GM21360 (cell line): ENCODE results near the gene ZNF8.
"Not testable (repeated sequence)": the region's sequence is repeated elsewhere in the genome, so short reads cannot be mapped to it uniquely, and the experiment has no call there.

Experiments
- ATAC-seq: cut with Tn5 transposase; IDR thresholded peaks from one replicate; pipeline ENCODE4 v1.9.1; 2021; ENCODE audit warnings: mild to moderate bottlenecking, moderate library complexity; ENCODE audit not compliant: unreplicated experiment

ZNF8 gene

DNA sequence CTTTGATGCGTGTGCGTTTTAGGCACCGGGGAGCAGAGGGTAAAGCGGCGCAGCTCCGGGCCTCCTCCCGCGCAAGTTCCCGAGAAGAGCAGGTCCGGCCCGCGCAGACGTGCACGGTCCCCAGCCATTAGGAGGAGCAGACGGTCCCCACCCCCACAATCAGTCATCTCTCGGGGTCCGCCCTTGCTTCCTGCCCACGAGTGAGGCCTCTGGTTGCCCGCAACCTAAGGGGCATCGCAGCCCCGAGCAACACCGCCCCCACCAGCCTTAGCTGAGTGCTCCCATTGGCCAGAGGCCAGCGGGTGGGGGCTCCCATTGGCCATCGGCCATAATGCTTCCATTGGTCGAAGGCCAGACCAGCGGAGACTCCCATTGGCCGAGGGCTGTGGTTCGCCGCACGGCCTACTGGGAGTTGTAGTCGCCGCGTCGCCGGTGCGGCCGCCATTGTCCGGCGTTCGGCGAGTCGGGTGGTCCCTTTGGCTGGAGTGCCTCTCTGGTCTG, at the start of gene ZNF8:
Gene ZNF8, plus strand, starts transcription at position 415 of the 501 bp plus-strand sequence. CDS start 127 bp downstream, outside the sequence.
- ATAC-seq = peak; percentile 94

DNA sequence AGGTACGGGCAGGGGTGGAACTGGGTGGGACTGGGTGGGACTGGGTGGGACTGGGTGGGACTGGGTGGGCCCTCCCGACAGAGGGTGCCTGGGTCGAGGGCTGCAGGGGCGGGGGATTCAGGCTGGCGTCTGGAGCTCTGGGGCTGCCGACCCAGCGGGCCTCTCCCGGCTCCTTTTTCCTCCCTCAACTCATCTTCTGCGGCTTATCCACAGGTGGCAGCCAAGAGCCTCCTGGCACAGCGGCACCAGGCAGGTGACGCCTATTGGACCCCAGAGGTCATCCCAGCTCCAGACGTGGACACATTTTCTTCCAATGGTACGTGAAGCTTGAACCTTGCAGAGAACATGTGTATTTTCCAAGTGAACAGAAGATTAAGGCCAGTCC, 49.5 kb upstream of the ZNF8 start:
- ATAC-seq = no peak

DNA sequence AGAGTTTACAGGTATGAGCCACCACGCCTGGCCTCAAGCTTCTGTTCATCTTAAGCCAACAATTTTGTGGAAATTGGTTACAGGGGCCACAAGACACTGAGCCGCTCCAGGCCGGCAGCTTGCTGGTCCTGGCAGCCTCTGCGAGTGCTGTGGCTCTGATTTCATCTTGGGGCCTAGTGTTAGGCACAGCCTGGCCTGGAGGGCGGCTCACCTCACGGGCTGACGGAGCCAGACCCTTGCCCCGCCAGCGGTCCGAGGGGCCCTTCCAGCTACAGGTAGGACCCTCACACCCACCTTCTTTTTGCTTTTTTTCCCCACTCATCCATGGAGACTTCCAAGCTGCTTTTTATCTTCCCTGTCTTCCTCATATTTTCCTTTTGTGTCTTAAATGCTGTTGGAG, 41.4 kb upstream of the ZNF8 start:
- no peak for ATAC-seq

DNA sequence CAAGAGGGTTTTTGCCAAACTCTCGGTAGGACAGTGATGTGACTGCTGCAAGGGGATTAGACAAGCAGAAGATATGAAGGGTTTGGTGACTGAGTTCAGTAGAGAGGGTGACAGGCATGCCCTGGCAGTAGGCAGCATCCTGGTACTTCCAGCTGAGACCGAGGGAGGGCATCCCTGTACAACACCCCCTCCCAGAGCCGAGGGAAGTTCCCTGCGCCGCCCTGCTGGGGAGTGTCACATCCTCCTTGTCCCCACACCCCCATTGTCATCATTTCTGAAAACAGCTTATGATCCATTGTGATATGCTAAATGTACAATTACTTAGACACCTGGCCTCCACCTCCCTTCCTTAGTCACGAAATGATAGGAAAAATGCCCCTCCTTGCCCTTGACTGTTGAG, 35.4 kb upstream of the ZNF8 start:
- no peak for ATAC-seq

DNA sequence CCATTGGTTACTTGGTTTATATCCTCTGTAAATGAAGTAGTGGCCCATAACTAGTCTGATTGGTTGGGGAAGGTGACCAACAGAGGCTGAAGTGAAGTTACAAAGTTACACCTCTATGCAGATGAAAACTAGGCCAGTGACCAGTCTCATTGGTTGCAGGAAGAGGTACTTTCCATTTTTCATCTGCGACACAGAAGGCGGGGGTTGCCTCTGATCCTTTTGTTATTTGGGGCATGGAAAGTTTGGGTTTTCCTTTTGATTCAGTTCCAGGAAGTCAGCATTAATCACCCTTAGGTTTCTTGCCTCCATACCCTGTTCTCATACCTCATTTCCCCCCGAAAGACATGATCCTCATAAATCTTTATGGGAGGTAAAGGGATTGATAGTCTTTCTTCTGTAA, 29.9 kb upstream of the ZNF8 start:
- ATAC-seq = no peak

DNA sequence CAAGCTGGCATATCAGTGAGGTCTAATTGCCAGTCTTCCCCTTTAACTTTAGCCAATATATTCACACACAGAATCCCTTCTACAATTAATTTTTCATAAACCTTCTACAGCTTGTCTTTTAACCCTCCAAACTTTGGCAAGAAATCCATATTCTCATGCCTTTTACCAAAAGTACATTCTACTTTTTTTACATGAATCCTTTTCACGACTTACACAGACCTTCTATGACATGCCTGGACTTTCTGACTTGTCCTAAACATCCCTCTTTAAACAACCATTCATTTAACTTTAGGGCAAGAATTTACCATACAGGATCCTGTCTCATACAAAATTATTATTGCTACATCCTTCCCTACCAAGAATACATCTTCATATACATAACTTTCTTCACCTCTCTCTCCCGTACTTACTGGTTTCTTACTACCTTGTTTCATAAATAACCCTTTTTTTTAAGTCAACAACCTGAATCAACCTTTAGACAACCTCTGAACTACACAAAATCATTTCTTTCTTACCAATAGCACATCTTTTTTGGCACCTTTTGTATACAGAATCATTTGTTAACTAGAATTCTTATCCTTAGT, 26.6 kb upstream of the ZNF8 start:
- ATAC-seq = no peak

DNA sequence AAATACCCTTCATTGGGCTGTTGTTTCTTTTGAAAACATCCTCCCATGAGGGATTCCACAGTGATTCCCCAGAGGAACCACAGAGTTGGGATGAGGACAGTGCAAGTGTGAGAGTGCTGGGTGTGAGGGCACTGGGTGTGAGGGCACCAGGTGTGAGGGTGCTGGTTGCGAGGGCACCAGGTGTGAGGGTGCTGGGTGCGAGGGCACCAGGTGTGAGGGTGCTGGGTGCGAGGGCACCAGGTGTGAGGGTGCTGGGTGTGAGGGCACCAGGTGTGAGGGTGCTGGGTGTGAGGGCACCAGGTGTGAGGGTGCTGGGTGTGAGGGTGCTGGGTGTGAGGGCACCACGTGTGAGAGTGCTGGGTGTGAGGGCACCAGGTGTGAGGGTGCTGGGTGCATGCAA, 20.5 kb upstream of the ZNF8 start:
- not testable (repeated sequence) for ATAC-seq

DNA sequence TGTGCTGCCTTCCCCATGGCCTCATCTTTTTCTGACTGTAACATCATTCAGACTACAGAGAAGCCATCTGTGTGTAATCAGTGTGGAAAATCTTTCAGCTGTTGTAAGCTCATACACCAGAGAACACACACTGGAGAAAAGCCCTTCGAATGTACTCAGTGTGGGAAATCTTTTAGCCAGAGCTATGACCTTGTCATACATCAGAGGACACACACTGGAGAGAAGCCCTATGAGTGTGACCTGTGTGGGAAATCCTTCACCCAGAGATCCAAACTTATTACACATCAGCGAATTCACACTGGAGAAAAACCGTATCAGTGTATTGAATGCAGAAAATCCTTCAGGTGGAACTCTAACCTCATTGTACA, 17.2 kb upstream of the ZNF8 start:
- ATAC-seq = no peak

DNA sequence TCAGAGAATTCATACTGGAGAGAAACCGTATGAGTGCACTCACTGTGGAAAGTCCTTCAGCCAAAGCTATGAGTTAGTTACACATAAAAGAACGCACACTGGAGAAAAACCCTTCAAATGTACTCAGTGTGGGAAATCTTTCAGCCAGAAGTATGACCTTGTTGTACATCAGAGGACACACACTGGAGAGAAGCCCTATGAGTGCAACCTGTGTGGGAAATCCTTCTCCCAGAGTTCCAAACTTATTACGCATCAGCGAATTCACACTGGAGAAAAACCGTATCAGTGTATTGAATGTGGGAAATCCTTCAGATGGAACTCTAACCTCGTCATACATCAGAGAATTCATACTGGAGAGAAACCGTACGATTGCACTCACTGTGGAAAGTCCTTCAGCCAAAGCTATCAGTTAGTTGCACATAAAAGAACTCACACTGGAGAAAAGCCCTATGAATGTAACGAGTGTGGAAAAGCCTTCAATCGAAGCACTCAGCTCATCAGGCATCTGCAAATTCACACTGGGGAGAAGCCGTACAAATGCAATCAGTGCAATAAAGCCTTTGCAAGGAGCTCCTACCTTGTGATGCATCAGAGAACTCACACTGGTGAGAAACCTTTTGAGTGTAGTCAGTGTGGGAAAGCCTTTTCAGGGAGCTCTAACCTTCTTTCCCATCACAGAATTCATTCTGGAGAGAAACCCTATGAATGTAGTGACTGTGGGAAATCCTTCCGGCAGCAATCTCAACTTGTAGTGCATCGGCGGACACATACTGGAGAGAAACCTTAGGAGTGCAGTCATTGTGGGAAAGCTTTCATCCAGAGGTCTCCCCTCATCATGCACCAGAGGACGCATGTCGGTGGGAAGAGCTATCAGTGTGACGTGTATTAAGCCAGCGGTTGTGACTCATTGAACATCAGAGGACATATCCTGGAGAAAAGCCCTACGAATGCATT, 16.5 kb upstream of the ZNF8 start:
- no peak for ATAC-seq

DNA sequence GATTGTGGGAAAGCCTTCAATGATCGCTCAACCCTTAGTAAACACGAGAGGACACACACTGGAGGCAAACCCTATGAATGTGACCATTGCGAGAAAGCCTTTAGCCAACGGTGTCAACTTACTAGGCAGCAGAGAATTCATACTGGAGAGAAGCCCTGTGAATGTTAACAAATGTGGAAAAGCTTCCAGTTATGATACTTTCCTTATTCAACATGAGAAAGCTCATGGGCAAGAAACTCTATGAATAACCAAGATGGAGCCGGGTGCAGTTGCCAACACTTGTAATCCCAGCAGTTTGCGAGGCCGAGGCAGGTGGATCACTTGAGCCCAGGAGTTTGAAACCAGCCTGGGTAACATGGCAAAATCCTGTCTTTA, 15.8 kb upstream of the ZNF8 start:
- no peak for ATAC-seq

DNA sequence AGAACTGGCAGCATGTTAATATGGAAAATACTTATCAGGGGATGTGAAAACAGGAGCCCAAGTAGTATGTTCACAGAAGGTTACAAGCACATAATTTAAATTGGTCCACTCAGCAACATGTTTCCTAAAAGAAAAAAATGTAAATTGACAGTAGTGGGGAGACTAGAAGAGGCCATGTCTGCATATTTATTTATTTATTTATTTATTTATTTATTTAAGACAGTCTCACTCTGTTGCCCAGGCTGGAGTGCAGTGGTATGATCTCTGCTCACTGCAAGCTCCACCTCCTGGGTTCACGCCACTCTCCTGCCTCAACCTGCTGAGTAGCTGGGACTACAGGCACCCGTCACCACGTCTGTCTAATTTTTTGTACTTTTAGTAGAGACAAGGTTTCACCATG, 13.7 kb upstream of the ZNF8 start:
- ATAC-seq = no peak

DNA sequence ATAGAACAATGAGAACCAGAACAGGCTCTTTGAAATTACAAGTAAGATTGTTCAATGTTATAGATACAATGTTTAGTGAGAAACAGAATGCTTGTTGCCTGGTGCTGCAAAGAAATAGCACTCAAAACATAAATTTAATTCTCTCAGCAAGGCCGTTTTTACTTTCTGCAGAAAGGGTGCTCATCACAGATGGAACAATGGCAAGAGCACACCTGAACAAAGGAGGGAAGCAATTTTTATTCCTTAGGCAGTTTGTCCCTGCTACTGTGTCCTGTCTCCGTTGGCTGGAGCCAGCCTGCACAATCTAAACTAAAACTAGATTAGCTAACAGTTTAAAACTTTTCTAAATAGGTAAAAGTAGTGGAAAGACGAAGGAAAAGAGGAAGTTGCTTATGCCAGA, 10.4 kb upstream of the ZNF8 start:
- ATAC-seq = no peak

DNA sequence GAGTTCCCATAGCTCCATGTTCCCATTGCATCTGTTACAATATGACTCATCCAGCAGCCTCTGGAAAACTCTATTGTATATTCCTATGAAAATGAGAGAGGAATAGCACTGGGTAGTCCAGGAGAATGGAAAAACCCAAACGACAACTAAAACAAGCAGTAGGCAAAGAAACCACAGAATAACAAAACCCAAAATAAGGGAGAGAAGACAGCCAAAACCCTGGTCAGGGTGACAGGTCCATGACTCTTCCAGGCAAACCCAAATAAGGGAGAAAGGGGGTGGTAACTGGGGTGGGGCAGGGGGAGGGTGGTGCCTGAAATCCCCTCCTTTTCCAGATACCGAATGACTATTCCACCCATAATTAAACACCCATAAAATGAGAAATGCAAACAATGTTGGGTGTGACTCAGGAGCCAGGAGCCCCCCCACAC, 4.0 kb upstream of the ZNF8 start:
- ATAC-seq = no peak

DNA sequence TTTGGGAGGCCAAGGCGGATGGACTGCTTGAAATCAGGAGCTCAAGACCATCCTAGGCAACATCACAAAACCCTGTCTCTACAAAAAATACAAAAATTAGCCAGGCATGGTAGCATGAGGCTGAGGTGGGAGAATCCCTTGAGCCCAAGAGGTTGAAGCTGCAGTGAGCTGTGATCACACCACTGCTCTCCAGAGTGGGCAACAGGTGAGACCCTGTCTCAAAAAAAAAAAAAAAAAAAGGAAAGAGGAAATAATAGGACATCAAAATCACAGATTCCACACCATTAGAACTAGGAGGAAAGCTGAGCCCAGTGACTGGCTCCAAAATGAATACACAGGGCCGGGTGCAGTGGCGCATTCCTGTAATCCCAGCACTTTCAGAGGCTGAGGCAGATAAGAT, 3.2 kb upstream of the ZNF8 start:
- no peak for ATAC-seq

DNA sequence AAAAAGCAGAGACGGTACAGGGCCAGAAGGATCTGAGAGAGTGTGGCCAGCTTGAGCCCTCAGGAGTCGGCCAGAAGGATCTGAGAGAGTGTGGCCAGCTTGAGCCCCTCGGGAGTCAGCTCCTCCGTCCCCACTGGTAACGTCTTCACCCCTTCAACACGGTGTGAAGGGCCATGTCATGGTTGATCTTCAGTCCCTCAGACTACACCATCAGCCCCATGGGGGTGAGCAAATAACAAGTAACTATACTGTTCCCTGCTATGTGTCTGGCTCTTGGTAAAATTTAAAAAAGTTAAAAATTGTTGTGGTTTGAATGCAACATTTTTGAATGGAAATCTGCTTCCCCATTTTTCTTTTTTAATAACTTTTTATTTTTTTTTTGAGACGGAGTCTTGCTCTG, 1.6 kb upstream of the ZNF8 start:
- ATAC-seq = no peak

DNA sequence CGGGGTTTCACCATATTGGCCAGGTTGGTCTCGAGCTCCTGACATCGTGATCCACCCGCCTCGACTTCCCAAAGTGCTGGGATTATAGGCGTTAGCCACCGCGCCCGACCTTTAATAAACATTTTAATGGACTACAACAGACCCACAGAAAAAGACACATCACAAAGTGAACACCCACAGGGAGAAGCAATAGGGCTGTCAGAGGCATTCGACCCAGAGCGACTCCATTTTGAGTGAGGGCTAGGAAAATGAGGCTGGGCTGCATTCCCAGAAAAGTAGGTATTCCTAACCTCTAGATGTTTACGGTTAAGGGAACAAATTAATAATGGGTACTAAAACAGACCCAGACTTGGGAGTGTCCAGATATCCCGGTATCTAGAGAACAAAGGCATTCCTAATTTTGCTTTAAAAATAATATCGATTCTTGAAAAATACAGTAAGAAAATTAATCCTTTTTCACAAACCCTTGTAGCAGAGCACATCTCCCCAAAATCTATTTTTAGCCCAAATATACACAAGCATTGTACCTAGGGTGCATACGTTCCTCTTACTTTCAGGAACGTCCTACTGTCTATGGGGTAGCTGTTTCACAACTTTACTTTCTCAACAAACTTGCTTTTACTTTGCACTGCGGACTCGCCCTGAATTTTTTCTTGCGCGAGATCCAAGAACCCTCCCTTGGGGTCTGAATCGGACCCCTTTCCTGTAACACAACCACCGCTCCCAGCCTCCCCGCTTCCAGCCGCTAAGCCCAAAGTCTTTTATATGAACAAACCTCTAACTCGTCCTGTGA, 811 bp upstream of the ZNF8 start:
- no peak for ATAC-seq

DNA sequence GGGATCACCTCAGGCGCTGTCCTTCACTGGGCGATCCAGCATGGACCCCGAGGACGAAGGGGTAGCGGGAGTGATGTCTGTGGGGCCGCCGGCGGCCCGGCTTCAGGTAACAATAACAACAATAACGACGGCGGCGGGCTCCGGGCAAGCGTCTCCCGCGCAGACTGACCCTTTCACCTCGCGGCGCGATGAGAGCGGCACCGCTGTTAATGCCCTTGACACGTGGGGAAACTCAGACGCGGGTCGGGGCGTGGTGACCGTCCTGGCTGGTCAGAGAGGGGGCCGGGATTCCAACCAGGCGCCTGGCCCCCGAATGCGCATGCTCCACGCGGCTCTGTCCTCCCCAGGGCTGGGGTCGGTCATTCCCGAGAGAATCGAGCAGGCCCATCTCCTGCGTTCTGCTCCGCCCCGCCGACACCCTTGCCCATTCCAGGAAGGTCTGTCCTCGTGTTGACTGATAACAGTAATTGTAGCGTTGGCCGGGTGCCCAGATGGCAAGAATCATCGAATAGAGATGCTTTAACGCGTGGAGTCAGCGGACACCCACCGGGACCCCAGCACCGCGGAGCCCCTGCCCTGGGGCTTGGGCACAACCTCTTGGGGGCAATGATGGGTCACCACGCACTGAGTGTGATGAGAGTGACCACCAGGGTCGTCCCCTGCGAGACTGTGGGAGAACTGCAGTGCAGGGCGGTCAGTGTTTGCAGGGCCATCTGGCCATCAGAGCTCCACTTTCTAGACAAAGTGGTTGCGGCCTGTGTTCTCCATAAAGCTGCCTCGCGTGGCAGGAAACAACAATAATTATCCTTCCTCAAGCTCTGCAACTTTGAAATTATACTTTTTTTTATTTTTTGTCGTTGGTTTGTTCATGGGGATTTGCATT, 528 bp downstream of the ZNF8 start:
- ATAC-seq = peak; percentile 20

DNA sequence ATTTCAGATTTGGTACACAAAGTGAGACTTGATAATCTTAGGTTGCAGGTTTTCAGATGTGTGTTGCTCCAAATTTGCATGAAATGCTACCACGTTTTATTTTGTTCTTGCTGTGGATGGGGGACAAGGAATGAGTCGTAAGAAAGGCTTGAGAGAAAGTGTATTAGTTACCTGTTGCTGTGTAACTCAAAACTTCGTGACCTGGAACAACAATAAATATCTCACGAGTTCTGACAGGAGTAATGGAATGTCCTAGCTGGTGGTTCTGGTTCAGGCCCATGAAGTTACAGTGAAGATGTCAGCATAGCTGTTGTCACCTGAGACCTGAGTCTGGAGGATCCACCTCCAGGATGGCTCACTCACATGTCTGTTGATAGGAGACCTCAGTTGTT, 1.2 kb downstream of the ZNF8 start:
- ATAC-seq = no peak

DNA sequence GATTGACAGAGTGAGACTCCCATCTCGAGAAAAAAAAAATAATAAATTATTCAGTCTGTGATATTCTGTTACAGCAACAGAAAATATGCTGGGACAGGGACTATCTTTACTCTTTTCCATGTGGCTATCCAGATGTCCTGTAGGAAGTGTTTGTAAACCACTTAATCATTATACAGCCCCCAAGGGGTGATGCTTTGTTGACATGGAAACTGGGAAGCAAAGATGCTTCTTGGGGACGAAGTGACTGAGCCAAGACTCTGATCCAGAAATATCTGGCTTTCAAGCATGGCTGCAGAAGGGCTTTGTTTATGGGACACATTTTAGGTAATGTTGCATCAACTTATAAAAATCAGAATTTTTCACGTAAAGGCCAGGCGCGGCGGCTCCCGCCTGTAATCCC, 5.4 kb downstream of the ZNF8 start:
- no peak for ATAC-seq

DNA sequence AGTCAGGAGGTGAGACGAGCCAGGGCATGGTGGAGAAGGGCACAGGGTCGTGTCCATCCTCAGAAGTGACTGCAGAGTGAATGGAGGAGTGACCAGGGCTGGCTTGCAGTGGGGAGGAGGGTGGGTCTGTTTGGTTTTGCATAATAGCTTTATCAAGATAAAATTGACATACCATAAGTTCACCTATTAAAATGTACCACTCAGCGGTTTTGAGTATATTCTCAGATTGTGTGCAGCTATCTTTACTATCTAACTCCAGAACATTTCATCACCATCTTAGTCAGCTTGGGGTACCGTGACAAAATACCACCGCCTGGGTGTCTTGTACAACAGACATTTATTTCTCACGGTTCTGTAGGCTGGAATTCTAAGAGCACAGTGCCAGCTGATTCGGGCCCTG, 13.2 kb downstream of the ZNF8 start:
- ATAC-seq = no peak
